NCI-H1417 (cell line): Measurements from ENCODE around the gene C14orf132.

Experiments used
- DNase-seq, 3 experiments: peaks; one replicate each; lab custom pipeline; 2025; lab: John Stamatoyannopoulos, UW

C14orf132 gene

DNA sequence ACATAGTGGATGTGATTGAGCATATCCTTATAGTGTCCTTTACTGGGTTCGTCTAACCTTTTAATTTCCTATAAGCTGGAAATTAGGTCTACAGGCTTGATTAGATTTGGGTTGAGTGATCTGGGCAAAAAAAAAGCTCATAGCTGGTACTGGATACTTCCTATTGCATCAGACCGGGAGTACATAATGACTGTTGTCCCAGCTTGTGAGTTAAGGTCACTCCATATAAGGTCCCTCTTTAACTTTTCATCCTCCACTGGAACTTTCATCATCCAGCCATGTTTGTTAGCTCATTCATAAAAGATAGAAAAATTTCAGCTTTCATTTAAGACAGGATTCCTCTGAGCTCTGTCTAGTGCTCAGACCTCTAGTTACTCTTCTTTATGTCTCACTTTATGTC, 80.8 kb downstream of the C14orf132 start:
- DNase-seq: no peak

DNA sequence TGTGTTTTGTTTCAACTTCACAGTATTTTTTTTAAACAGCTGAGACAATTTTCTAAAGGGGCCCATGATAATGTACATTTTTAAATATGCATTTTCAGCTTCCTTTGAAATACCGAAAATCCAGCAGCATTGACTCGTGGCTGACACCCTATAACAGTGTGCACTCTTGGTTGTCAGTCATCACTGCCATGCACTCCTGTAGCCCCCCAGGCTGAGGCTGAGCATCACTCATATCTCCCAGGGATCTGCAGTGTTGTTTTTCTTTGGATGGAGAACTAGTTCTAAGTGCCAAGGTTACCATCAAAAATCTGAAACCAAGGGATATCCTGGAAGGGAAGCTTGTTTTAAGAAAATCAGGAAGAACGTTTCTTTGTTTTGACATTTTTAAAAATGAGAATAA, 81.2 kb downstream of the C14orf132 start:
- DNase-seq: no peak

DNA sequence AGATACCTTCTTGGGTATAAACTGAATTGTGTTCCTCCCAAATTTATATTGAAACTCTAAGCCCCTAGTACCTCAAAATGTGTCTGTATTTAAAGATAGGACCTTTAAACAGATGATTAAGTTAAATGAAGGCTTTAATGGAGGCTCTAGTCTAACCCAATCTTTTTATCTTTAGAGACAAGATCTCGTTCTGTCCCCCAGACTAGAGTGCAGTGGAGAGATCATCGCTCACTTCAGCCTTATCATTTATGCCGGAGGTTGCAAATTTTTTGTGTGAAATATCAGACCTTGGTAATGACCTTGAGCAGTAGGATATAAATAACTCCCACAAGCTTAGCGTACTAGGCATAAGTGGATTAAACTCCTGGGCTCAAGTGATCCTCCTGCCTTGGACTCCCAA, 81.8 kb downstream of the C14orf132 start:
- DNase-seq: no peak

DNA sequence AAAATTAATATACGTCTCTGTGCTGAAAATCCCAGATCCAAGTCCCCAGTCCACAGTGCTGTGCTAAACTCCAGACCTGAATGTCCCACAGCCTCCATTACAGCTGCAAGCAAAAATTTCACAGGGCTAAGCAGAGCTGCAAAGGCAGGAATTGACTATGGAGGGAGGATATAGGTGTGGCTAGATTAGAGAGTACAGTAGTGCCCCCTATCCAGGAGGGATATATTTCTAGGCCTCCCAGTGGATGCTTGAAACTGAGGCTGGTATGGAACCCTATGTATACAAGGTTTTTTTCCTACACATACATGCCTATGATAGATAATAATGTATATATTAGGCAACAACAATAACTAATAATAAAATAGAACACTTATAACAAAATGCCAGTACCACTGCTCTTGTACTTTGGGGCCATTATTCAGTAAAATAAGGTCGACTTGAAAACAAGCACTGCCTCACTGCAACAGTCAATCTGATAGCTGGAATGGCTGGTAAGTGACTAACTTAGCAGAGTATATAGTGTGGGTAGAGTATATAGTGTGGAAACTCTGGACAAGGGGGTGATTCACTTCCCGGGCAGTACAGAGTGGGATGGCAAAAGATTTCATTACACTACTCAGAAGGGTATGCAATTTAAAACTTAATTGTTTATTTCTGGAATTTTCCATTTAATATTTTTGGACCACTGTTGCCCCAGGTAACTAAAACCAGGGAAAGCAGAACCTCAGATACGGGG, 82.7 kb downstream of the C14orf132 start:
- no peak for DNase-seq

DNA sequence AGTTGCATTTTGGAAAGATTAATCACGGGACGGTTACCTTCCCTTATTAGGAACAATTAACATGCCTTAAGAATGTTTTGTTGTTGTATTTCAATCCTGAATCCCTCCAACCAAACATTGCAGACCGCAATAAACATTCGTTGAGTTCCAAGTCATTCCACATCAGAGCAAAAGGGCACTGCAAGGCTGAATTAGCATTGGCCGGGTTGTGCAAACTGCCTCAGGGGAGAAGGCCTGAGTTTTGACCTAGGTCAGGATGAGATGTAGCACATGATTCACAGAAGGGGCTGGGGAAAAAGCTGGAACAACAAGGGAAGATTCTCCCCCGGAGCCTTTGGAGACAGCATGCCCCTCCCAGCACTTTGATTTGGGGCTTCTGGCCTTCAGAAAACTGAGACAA, 83.3 kb downstream of the C14orf132 start:
- DNase-seq: no peak

DNA sequence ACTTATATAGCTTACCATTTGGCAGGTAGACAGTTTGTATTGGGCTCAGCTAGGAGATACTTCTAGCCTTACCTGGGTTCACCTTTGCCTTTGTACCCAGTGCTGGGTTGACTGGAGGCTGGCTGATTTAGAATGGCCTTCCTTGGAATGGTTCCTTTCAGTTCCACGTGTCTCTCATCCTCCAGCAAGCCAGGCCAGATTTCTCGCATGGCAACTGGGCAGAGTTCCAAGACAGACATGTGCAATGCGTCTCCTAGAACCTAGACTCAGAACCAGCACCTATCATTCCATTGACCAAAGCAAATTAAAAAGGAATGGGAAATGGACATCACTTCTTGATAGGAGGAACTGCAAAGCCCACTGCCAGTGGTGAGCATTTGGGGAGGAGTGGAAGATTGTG, 86.4 kb downstream of the C14orf132 start:
- no peak for DNase-seq

DNA sequence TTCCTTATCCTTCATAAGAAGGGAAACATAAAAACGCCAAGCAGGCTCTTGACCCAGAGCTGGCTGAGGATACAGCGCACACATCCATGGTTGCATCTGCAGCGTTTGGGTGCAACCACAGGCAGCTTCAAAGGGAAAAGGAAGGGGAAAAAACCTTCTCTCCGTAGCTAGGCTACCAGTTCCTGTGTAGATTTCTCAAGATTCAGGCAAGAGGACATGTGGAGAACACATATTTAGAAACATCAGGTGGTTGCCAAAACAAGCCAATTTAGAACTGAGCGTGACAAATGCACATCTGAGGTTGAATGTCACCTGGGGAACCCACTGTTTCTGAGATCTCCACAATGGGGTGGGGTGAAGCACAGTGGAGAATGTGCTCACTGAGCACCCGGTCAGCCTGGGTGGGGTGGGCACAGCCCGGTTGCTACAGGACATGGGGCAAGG, 87.2 kb downstream of the C14orf132 start:
- DNase-seq: no peak

DNA sequence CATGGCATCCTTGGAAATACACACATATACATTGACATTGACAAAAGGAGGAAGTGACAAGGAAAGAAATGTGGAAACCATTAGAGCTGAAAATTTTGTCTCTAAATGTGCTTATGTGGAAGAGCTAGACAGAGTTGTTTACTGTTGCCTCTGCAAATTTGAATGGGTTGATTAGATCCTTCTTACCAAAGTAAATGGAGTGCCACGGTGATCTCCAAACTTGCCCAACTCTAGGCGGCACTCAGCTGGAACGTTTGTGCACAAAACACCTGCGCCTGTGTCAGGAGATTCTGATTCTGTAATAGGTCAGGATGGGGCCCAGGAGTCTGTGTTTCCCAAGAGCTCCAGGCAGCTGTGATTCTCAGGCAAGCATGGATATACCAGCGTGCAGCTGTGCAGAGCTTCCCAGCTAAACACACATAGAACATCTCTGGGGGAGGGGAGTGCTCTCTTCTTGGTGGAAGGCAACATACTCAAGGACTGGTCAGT, 87.7 kb downstream of the C14orf132 start:
- DNase-seq: peak in 1 of 3 experiments; percentile 81

DNA sequence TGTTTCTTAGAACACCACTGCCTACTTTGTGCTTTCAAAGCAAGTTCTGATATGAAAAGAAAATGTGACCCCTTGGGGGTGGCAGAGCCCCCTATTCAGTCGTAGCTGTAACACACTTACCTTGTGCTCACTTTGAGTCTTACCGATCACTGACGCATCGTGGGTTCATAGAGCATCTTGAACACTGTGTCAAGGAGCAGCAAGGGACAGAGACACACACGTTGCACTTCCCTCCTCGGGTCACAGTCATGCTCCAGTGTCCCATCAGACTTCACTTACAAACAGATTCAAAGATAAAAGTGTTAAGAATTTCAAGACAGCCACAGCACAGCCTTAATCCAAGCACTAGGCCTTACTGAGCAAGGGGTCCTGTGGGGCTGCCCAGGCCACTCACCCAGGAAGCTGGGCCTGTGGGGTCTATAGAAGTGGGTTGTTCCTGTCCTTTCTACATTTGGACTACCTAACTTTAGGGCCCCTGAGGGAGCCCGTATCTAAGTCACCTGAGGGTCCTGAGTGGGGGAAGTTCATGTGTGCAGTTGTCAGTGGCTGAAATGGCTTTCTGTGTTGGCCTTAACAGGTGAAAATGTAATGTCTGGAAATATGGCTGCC, 90.1 kb downstream of the C14orf132 start:
- no peak for DNase-seq

DNA sequence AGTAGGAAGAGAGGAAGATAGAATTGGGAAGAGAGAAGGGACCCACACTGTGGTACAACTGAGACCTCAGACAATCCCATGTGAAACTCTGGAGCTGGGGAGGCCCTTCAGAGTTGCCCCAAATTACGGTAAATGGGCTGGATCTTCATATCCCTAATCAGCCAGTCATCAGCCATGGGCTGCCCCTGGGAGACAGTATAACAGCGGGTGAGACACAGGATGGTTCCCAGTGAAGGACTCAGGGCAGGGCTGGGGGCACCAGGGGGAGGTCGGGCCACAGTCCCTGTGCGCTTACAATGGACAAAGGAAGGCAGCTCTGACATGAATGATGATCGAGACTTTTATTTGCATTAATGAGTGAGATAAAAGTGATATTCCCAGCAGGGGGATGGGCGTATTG, 91.2 kb downstream of the C14orf132 start:
- no peak for DNase-seq

DNA sequence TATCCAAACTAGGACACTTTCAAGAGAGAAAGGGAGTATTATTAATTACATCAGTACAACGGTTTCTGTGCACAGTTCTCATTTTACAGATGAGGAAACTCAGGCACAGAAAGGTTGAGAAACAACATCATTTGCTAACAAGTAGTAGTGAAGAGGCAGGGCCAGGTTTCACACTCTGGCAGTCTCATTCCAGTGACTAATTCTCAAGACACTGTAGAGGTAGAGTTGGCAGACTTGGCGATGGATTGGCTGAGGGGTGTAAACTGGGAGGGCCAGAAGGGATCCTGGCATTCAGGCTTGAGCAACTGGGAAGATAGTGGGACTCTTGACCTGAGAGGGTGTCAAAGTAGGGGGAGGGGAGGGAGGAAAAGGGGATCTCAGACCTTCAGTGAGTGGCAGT, 91.7 kb downstream of the C14orf132 start:
- DNase-seq: no peak

DNA sequence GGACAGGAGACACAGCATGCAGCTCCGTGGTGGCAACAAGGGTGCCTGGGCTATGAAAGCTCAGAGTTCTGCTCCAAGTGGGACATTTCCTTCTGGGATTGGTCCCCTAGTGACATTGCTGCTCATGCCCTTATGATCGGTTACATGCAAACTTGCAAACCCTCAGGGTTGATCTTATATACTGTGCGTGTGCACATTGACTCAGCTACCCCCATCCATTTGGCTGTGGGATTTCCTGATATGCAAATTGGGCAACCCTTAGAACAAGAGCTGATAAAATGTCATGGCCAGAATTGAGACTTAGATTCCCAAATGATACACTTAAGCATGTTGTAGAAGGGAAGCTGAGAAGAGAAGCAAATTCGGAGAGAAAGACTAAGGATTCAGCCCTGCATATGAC, 92.7 kb downstream of the C14orf132 start:
- no peak for DNase-seq

DNA sequence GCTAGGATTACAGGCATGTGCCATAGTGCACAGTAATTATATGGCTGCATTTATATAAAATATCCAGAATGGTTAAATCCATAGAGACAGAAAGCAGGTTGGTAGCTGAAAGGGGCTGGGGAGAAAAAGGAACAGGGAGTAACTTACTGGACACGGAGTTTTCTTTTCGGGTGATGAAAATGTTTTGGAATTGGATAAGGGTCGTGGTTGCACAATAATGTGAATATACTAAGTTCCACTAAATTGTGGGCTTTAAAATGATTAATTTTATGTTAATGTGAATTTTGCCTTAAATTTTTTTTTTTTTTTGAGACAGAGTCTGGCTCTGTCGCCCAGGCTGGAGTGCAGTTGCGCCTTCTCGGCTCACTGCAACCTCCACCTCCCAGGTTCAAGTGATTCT, 95.3 kb downstream of the C14orf132 start:
- DNase-seq: no peak

DNA sequence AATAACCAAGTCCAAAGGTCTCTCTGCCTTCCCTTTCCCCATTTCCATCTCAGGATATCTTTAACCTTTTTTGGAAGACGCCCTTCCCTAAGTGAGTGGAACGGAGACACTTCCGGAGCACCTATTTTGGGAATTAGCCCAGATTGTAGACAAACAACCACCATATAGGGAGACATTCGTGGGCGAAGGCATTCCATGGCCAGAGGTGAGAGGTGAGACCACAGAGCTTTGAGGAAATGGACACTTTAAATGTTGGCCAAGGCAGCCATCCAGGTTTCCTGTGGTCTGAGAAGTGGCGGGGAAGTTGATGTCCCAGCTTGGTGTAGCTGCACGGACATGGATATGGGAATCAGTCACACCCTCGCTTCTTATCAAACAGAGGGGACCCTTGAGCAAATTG, 96.1 kb downstream of the C14orf132 start:
- DNase-seq: no peak

DNA sequence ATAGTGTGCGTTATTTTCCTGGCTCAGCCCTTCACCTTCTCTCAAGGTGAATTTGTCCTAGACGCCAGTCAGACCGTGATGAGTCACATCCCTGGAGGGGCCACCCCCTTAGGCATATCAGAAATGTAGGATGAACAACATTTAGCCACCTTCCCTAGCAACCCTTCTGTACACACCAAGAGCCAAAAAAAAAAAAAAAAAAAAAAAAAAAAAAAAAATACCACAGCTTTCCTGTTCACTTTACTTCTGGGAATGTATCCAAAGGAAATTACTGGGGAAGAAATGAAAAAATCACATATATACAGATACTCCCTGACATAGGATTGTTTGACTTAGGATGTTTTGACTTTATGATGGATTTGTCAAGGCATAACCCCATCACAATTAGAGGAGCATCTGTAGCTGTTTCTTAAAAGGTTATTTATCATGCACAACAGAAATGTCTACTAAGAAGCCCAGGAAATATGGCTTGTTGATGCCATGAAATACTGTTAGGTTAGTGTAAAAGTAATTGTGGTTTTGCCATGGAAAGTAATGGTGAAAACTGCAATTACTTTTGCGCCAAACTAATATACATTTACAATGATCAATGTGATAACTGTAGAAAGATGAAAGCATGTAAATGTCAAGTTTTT, 97.3 kb downstream of the C14orf132 start:
- DNase-seq: peak in 1 of 3 experiments; percentile 20

DNA sequence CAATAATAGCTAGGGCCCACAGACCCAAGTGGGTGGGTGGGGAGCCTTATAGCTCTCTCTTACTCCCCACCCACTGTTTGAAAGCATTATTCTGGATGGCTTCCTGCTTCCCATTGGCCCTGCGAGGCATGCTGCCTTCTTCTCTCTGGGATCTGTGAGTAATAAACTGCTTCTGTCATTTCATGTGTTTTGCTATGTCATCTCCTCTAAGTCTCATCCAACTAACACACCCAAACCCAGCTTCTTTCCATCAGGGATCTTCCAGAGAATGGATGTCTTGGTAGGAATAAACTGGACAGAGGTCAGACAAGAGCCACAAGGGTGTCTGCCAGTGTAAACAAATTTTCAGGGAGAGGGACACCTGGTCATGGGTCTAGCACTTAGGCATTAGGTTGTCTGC, 99.1 kb downstream of the C14orf132 start:
- DNase-seq: no peak

DNA sequence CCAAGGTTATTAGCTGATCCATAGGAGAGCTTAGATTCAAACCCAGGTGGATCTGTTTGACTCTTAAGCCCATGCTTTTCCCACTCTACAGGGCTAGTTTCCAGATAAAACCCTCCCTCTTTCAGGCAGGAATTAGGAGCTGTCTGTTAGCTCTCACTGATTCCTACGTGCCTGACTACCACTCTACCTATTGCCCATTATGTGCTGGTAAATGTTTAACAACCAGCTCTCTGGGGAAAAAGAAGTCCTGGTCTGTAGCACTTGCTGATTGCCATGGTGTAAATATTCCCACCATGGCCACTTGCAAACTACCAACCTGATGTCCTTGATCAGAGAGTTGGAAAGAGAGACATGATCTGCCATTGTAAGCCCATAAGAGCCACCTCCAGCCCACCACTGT, 100.0 kb downstream of the C14orf132 start:
- DNase-seq: no peak

DNA sequence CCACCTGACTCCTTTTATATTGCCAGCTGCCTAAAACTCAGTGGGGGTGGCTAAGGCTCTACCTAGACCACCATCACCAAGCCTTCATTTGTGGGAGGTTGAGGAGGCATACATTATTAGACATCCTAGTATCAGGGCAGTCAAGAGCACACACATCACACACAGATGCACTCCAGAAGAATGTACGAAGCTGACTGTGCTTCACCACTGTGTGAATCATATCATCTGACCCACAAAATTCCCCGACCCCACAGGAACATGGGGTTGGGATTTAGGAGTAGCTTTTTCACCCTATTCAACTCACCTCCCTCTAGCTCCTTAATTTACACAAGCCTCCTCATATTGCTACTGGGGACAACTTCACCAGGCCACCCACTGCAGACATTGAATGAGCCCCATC, 100.7 kb downstream of the C14orf132 start:
- no peak for DNase-seq

DNA sequence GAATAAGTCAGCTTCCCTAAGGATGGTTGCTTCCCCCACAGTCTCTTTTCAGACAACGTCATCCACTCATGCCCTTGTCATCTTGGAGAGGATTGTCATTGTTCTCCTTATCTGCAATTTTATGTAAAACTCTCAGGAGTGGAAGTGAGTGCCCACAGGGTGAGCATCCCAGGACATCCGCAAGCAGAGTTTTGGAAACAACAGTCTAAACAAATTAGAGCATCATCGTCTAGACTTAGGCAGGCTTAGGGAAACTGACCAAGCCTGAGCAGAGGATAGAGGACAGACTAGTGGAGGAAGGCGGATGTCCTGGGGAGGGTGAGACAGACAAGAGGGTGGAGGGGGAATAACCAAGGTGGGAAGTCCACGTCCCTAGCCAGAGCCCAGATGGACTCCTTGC, 101.8 kb downstream of the C14orf132 start:
- DNase-seq: no peak
